HG02763 (cell line): ENCODE measurements around the gene LCNL1.
"Not testable (repeated sequence)": the region's sequence is repeated elsewhere in the genome, so short reads cannot be mapped to it uniquely, and the experiment has no call there.

Experiments
- ATAC-seq: cut with Tn5 transposase; IDR thresholded peaks from one replicate; pipeline ENCODE4 v1.9.1; 2021; ENCODE audit warnings: mild to moderate bottlenecking, moderate library complexity; ENCODE audit not compliant: unreplicated experiment

LCNL1 gene

DNA sequence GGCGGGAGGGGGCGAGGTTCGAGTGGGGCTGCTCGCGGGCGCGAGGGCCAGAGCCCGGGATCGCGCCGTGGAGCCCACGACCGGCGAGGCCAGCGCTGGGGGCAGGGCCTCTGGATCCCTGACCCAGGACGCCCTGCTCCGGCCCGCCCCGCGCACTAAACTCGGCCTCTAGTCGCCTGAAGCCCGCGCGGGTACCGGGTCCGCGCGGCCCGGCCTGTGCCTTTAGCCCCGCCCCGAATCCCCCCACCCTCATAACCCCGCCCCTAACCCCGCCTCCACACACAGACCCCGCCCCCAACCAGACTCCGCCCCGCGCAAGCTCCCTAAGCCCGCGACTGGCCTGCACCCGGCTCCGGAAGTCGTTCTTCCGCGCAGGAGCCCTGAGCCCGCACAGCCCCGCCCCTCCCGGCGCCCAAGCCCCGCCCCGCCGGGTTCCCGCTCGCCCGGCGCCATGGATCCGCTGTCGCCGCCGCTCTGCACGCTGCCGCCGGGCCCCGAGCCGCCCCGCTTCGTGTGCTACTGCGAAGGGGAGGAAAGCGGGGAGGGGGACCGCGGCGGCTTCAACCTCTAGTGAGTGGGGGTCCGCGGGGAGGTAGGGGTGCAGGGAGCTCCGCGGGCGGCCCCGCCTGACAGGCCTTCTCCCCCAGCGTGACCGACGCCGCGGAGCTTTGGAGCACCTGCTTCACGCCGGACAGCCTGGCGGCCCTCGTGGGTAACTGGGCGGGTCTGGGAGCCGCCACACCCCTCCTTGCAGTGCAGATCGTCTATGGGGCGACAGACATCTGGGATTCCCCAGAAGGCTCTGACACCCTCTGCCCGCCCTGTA, 9.4 kb downstream of the LCNL1 start, which contains the start of gene PAXX:
Gene PAXX, plus strand, starts transcription at position 430 of the 826 bp plus-strand sequence. Its CDS starts 22 bp downstream, at position 452.
- ATAC-seq, result peak; percentile 75

GRCh38 chr9:136992819-136993369, 10.1 kb downstream of the LCNL1 start:
- no peak for ATAC-seq

DNA sequence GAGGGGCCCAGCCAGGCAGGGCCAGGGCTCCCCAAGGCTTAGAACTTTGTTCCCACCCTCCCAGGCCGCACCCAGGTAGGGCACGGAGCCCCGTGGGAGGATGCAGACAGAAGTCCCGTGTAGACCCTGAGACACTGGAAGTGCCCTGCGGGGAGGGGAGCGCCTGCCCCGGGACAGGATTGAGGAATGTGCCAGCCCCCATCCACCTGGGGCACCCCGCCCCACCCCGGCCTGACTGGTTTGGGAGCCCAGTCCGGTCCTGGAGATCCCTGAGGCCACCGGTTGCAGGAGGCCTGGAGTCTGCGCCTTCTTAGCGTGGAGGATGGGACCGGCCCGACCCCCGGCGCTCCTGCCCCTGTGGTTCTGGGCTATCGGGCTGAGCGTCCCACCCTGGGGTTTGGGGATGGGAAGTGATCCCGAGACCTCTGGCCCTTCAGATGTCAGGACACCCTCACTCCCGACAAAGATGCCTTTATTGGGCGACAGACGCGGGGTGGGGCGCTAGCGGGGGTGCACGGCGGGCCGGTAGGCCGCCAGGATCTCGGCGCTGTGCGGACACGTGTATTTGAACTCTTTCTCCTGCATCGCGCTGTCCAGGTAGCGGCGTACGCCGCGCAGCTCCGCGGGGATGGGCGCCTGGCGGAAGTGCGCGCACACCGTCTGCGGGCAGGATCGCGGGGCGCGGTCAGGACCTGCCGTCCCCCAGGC, 11.5 kb downstream of the LCNL1 start:
- no peak for ATAC-seq

GRCh38 chr9:136994888-136995230, 12.1 kb downstream of the LCNL1 start:
- no peak for ATAC-seq

DNA sequence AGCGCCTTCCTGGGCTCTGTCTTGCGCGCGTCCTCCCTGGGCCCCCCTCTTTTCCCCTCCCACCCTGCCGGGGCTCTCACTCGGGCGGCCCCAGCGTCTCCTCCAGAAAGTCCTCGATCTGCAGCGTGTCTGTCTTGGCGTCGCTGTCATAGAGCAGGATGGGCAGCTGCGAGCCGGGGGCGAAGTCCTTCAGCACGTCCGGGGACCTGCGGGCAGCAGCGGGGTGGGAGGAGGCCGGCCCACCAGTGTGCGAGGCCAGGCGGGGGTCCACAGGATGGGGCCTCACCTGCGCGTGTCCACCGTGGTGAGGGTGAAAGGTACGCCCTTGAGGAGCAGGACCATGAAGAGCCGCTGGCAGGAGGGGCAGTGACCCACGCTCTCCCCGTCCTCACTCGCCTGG, 12.6 kb downstream of the LCNL1 start:
- ATAC-seq, result no peak

- no peak for ATAC-seq
Observed at GRCh38 chr9:136995772-136996311, 13.0 kb downstream of the LCNL1 start.

GRCh38 chr9:136996361-136997292, 13.8 kb downstream of the LCNL1 start, which contains the start of gene CLIC3:
Gene CLIC3, minus strand, starts transcription at chr9:136996568. Its CDS starts 25 bp downstream, at chr9:136996543.
- no peak for ATAC-seq

DNA sequence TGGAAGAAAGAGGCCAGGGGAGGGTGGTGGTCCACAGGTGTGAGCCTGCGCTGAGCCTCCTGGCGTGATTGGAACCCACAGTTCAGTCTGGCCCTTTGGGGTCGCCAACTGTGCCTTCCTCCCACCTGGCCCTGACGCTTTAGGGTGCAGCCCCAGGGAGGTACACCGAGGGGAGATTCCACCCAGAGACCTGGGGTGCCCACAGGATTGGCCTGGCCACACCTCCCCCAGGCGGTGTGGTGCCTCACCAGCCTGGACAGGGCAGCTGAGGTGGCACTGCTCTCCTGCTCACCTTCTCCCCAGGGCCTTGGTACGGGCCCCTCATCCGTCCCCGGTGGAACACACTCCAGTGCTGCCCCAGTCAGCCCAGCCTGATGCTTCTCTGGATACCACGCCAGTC, 14.6 kb downstream of the LCNL1 start:
- no peak for ATAC-seq

GRCh38 chr9:136997830-136998234, 15.0 kb downstream of the LCNL1 start:
- no peak for ATAC-seq

DNA sequence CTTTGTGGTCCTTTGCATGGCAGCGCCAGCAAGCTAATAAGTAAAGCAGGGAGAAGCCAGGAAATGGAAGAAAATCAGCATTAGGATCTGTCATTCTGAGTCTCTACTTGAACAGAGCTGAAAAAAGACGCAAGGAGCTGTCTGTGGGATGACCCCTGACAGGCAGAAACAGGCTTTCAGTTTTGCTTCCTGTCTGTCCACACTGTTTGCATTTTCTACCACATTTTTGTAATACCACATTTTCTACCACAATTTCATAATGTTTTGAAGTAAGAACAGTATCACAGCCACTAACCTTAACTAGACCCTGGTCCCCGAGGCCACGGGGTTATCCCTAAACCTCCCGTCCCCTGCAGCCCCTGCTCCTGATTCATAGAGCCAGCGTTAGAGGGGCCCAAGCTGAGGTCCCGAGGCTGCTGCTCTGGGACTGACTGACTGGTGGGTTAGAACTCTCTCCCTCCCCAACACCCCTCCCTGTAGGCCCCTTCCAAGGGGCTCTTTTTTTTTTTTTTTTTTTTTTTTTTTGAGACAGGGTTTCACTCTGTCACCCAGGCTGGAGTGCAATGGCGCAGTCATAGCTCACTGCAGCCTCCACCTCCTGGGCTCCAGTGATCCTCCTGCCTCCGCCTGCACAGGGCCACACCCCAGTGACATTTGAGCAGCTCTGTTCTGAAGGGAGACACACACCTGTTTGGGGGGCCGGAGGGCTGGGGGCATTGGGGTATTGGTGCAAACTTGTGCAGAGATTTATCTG, 17.6 kb downstream of the LCNL1 start:
- peak; percentile 63 for ATAC-seq

DNA sequence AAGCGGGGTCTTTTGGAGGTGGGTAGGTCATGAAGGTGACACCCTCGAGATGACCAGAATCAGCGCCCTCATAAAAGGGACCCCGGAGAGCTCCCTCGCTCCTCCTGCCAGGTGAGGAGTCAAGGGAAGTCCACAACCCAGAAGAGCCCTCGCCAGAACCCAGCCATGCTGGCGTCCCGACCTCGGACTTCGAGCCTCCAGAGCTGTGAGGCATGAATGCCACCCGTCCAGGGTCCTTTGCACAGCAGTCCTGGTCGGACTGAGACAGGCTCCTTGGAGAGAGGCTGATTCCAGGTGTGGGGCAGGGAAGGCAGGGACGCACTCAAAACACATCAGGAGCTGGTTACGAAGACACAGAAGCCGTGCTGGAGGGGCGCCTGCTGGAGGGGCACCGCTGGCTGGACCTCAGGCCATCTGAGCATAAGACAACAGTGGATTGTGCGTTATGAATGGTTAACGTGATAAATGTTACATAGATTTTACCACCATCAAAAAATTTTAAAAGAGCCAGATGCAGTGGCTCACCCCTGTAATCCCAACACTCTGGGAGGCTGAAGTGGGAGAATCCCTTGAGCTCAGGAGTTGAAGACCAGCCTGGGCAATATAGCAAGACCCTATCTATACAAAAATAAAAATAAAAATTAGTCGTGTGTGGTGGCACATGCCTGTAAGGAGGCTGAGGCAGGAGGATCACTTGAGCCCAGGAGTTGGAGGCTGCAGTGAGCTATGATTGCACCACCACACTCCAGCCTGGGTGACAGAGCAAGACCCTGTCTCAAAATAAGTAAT, 19.3 kb downstream of the LCNL1 start:
- no peak for ATAC-seq

DNA sequence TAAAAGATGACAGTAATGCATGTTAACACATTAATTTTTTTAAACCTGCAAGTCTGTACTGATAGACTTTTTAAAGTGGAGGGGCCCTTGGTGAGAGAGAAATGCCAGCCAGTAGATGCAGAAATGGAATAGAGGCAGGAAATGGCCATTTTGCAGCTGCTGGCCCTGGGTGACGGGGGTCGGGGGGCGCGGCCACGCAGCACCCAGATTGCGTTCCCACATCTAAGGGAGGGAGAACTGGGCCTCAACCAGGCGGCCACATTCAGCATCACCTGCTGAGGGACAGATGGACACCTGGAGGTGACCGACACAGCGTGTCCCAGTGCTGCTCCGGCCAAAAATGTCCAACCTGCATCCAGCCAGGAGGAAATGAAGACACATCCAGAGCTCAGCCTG, 19.9 kb downstream of the LCNL1 start:
- no peak for ATAC-seq

DNA sequence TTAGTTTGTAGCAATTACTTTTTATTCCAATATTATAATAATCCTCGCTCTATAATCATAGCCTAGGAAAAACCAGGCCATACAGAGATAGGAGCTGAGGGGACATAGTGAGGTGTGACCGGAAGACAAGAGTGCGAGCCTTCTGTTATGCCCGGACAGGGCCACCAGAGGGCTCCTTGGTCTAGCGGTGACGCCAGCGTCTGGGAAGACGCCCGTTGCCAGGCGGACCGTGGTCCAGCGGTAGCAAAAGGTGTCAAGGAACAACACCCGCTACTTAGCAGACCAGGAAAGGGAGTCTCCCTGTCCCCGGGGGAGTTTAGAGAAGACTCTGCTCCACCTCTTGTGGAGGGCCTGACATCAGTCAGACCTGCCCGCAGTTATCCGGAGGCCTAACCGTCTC, 21.5 kb downstream of the LCNL1 start:
- ATAC-seq, result not testable (repeated sequence)

- no peak for ATAC-seq
Observed at GRCh38 chr9:137006116-137007003, 23.6 kb downstream of the LCNL1 start.

DNA sequence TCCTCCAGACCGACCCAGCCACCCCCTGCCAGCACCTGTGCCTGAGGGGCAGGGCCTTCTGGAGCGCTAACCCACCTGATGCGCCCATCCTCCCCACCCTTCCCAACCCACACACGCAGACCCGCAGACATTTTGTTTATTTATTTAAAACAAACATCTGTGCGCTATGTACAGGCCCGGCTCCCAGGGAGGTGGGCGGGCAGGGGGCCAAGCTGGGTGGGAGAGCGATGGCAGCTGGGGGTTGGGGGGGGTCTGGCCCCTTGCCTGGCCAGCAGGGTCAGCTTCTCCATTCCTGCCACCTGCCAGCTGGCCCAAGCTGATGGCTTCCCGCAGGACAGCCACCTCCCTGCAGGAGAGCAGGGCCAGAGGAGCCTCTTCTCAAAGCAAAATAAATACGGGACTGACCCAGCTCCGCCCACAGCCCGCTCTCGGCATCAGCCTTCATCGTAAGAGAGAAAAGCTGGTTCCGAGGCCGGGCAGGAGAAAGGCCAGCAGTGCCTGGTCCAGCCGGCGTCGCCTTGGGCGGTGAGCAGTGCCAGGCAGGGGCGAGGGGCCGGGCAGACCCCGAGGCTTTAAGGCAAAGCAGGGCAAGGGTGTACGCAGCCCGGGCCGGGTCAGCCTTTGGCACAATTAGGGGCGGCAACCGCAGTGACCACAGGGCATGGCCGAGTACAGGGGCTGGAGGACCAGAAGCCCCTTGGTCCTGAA, 24.5 kb downstream of the LCNL1 start:
- no peak for ATAC-seq

- ATAC-seq, result no peak
Observed at GRCh38 chr9:137007816-137008270, 25.1 kb downstream of the LCNL1 start.

GRCh38 chr9:137008312-137008711, 25.5 kb downstream of the LCNL1 start:
- ATAC-seq, result no peak
